RWPE2 (cell line): ENCODE data around the gene PPIA.

Experiments used
- ATAC-seq: fragments of 200-7000 bp; cut with Tn5 transposase; 3 replicates; pipeline ENCODE4 v1.9.1; 2021; ENCODE audit warnings: low read depth
- DNase-seq: peaks from one replicate; pipeline ENCODE4 v3.0.0-alpha.2; 2020; ENCODE audit warnings: low spot score
- H3K27ac ChIP-seq: fragments of 450-650 bp; 2 replicates; pipeline ENCODE4 v1.5.1; 2017; ENCODE audit warnings: mild to moderate bottlenecking; ENCODE audit not compliant: poor library complexity, severe bottlenecking
- H3K27me3 ChIP-seq: fragments of 250-450 bp; sonication (Bioruptor Pico); 2 replicates; pipeline ENCODE4 v1.5.1; 2021; ENCODE audit warnings: mild to moderate bottlenecking, moderate library complexity; ENCODE audit not compliant: insufficient read depth, poor library complexity, severe bottlenecking
- H3K36me3 ChIP-seq: fragments of 250-450 bp; sonication (Bioruptor Pico); 2 replicates; pipeline ENCODE4 v1.5.1; 2020; ENCODE audit warnings: low read depth, mild to moderate bottlenecking, moderate library complexity
- H3K4me1 ChIP-seq: fragments of 250-450 bp; sonication (Bioruptor Pico); 2 replicates; pipeline ENCODE4 v1.5.1; 2021; ENCODE audit warnings: mild to moderate bottlenecking, moderate library complexity; ENCODE audit not compliant: insufficient read depth, poor library complexity, severe bottlenecking
- H3K4me3 ChIP-seq: fragments of 250-450 bp; sonication (Bioruptor Pico); 2 replicates; pipeline ENCODE4 v1.5.1; 2021; ENCODE audit warnings: mild to moderate bottlenecking, moderate library complexity; ENCODE audit not compliant: severe bottlenecking
- H3K9me3 ChIP-seq: fragments of 250-450 bp; sonication (Bioruptor Pico); 2 replicates; pipeline ENCODE4 v1.5.1; 2021; ENCODE audit warnings: mild to moderate bottlenecking, moderate library complexity; ENCODE audit not compliant: severe bottlenecking
- CTCF ChIP-seq: fragments of 450-650 bp; IDR thresholded peaks from one replicate; pipeline ENCODE4 v1.5.1; 2017; ENCODE audit warnings: mild to moderate bottlenecking, moderate library complexity; ENCODE audit not compliant: poor library complexity, severe bottlenecking

PPIA gene

DNA sequence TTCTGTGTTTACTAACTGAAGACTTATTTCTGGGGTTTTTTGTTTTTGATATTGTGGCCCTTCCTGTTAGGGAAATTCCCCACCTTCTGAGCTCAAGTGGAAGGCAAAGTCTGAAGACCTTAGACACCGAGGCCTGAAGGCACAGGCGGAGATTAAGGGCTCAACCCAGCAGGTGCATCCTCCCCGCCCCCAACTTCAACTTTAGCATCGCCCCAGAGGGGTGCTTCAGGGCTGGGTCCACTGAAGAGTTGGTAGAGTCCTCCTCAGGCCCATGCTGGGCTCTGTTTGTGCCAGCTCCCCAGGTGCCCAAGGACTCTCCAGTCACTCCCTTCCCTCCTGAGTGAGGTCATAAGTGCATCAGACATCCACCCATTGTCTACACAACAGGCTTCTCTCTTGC, 9.4 kb upstream of the PPIA start:
- H3K27me3 ChIP-seq, result no peaks in the 10 kb centered on the region
- no peak overlapping the region for H3K4me3 ChIP-seq
- H3K27ac ChIP-seq, result no peak overlapping the region
- ATAC-seq (no peak), DNase-seq (no peak)
- H3K4me1 ChIP-seq, result no peaks in the 10 kb centered on the region
- no peaks in the 10 kb centered on the region for H3K36me3 ChIP-seq
- TF ChIP-seq CTCF, result no peak
- H3K9me3 ChIP-seq, result no peaks in the 10 kb centered on the region

GRCh38 chr7:44787762-44788161, 8.7 kb upstream of the PPIA start:
- Histone ChIP-seq H3K9me3 (no peaks in the 10 kb centered on the region), H3K4me3 (no peak overlapping the region)
- no peak for ATAC-seq

DNA sequence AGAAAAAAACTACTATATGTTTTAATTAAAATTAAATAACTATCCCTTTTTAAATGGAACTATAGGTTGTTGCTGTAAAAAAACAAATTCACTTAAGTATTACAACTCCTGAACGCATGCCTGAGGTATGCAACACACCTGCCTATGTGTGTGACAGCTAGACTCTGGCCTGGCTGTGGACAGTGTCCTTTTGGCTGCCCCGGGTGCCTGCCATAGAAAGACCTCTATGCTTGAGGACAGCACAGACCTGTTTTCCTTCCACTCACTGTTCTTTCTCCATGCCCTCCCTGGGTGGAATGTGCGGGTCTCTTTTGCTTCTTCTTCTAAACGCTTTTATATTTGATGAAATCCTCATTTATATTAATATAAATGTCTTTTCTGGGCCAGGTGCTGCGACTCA, 6.5 kb upstream of the PPIA start:
- Histone ChIP-seq H3K9me3 (no peaks in the 10 kb centered on the region), H3K27me3 (no peaks in the 10 kb centered on the region), H3K27ac (no peak overlapping the region), H3K36me3 (no peaks in the 10 kb centered on the region), H3K4me3 (no peak overlapping the region), H3K4me1 (no peaks in the 10 kb centered on the region)
- no peak for TF ChIP-seq CTCF
- ATAC-seq (no peak), DNase-seq (no peak)

More at GRCh38 chr7:44787762-44788161, 8.7 kb upstream of the PPIA start:
- no peak for TF ChIP-seq CTCF
- Histone ChIP-seq H3K4me1 (no peaks in the 10 kb centered on the region), H3K27me3 (no peaks in the 10 kb centered on the region), H3K27ac (no peak overlapping the region), H3K36me3 (no peaks in the 10 kb centered on the region)
- no peak for DNase-seq

DNA sequence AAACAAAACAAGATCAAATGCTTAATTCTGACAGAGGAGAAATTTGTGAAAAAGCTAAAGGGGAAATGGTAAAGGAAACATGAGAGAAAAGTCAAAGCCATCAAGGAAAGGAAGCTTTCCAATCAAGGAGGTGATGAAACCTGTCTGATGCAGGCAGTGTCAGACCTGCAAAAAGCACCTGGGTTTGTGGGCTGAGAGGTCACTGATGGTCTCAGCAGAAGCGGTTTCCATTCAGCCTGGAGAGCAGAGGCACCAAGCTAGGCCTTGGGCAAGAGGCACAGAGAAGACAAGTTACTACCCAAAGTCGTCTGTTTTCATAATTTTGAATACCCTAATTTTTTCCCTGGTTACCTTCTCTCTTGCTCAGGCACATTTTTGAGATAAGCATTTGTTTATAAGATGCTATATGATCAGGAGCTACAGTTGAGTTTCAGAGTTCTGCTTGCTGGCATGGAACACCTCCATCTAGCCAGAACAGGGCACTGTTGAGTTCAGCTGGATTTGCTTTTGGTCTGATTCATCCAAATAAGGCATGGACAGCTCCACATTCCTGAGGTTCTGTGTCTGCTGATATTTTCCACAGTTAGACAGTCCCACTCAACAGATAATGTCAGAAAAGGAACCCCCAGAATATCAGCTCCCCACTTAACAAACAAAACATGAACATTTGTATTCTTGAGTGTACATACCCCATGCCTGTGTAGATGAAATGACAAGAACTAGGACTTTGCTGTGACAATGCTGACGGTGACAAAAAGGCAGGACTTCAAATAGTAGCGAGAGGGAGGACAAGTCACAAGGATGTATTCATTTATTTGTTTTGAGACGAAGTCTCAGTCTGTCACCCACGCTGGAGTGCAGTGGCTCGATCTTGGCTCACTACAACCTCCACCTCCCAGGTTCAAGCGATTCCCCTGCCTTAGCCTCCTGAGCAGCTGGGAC, 4.9 kb upstream of the PPIA start:
- ATAC-seq, result 0 out of 3 replicates have a peak, but pooled peaks have one; percentile 12
- H3K36me3 ChIP-seq, result no peaks in the 10 kb centered on the region

More for the DNA sequence above, 4.9 kb upstream of the PPIA start:
- H3K9me3 ChIP-seq, result no peaks in the 10 kb centered on the region
- no peaks in the 10 kb centered on the region for H3K4me1 ChIP-seq
- no peaks in the 10 kb centered on the region for H3K27me3 ChIP-seq
- H3K4me3 ChIP-seq, result no peak overlapping the region
- no peak for DNase-seq
- no peak overlapping the region for H3K27ac ChIP-seq
- TF ChIP-seq CTCF, result no peak
